Suprapubic skin (tissue), 3 donors: ENCODE measurements around the gene LYRM4.

Experiments used
- EP300 ChIP-seq: sonication (generic); formaldehyde crosslinking; IDR thresholded peaks from one replicate; pipeline ENCODE4 v1.6.1; 2017; ENCODE audit warnings: antibody characterized with exemption
- TF ChIP-seq, protein P1 (sequence below), 2 donors: fragments of 200-600 bp in 1 of 2; fragments of 450-650 bp in 1 of 2; sonication (generic) in 1 of 2; IDR thresholded peaks; one replicate each; pipeline ENCODE4 v1.5.1; 2016 to 2019; ENCODE audit warnings: antibody characterized with exemption in 2 of 2, mild to moderate bottlenecking in 1 of 2, moderate library complexity in 1 of 2

DNA sequence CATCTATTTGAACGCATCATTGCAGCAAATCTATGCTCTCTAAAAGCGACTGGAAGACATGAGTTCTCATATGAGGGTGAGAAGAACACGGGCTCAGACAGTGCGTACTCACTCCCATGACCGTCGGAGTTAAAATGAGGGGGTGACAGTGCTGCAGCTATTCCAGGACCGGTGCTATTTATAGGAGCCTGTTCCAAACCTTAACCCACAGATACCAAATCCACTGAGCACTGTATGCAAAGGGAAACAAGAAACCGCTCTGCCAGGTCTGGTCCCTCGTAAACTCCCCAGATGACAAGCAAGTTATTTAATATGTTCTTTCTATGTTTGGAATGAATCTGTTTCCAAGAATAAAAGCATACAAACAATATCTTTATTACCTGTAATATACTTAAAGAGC is 152.7 kb downstream of the LYRM4 start:
- TF ChIP-seq, protein P1, sequence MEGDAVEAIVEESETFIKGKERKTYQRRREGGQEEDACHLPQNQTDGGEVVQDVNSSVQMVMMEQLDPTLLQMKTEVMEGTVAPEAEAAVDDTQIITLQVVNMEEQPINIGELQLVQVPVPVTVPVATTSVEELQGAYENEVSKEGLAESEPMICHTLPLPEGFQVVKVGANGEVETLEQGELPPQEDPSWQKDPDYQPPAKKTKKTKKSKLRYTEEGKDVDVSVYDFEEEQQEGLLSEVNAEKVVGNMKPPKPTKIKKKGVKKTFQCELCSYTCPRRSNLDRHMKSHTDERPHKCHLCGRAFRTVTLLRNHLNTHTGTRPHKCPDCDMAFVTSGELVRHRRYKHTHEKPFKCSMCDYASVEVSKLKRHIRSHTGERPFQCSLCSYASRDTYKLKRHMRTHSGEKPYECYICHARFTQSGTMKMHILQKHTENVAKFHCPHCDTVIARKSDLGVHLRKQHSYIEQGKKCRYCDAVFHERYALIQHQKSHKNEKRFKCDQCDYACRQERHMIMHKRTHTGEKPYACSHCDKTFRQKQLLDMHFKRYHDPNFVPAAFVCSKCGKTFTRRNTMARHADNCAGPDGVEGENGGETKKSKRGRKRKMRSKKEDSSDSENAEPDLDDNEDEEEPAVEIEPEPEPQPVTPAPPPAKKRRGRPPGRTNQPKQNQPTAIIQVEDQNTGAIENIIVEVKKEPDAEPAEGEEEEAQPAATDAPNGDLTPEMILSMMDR (IDR thresholded peaks at IDR 0.05): no peak
- no peak for TF ChIP-seq EP300
